Measurements from ENCODE around the gene SEMA6D.

DNA sequence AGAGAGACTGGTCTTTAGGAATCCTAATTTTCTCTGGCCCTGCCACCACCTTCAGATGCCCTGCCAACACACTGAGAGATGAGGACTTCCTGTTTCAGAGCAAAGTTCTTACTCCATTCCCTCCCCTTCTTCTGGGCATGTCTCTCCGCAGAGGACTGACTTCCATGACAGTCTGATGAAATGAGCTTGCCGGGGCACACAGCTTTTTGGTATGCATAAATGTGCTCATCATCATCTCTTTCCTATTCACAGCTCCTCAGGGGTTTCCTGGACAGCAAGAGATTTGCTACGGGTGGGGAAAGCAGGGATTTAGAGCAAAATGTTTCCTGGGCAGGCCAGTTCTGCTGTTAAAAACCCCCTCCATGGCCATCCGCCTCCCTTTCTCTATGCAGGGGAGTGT is 27.6 kb upstream of the SEMA6D start:
- TF ChIP-seq CTCF (IDR thresholded peaks at IDR 0.05) (no peak), POLR2A (IDR thresholded peaks at IDR 0.05) (no peak), EP300 (IDR thresholded peaks at IDR 0.05) (no peak)
